BE2C (cell line): ENCODE measurements around the gene ROMO1.
"Not testable (repeated sequence)": the region's sequence is repeated elsewhere in the genome, so short reads cannot be mapped to it uniquely, and the experiment has no call there.

Experiments used
- DNase-seq: peaks from one replicate; pipeline ENCODE4 v3.0.0-alpha.2; 2020
- H3K27me3 ChIP-seq: fragments of 250-450 bp; sonication (Bioruptor Pico); 2 replicates; pipeline ENCODE4 v1.5.1; 2020; ENCODE audit warnings: mild to moderate bottlenecking
- H3K36me3 ChIP-seq: fragments of 250-450 bp; sonication (Bioruptor Pico); 2 replicates; pipeline ENCODE4 v1.5.1; 2020; ENCODE audit warnings: mild to moderate bottlenecking
- H3K4me1 ChIP-seq: fragments of 250-450 bp; sonication (Bioruptor Pico); 2 replicates; pipeline ENCODE4 v1.5.1; 2020
- H3K4me3 ChIP-seq: 2 replicates; pipeline ENCODE4 v1.5.1; 2011; ENCODE audit warnings: low read depth, low read length
- H3K9me3 ChIP-seq: fragments of 250-450 bp; sonication (Bioruptor Pico); 2 replicates; pipeline ENCODE4 v1.5.1; 2020
- CTCF ChIP-seq: IDR thresholded peaks from 2 replicates; pipeline ENCODE4 v1.5.1; 2012; ENCODE audit warnings: mild to moderate bottlenecking, low read depth, low read length

Gene ROMO1

GRCh38 chr20:35673884-35674283 is 25.3 kb upstream of the ROMO1 start:
- DNase-seq, result no peak
- Histone ChIP-seq H3K27me3 (no peaks in the 10 kb centered on the region), H3K9me3 (no peaks in the 10 kb centered on the region), H3K4me1 (no peaks in the 10 kb centered on the region), H3K4me3 (no peak overlapping the region), H3K36me3 (peaks cover 5% of the 10 kb centered on the region; the same call in 1 of the 2 replicates)
- no peak for TF ChIP-seq CTCF

GRCh38 chr20:35674921-35675320 is 24.3 kb upstream of the ROMO1 start:
- DNase-seq, result no peak
- Histone ChIP-seq H3K4me1 (no peaks in the 10 kb centered on the region), H3K27me3 (no peaks in the 10 kb centered on the region), H3K4me3 (no peak overlapping the region), H3K36me3 (no peaks in the 10 kb centered on the region; the same call in 1 of the 2 replicates), H3K9me3 (no peaks in the 10 kb centered on the region)
- no peak for TF ChIP-seq CTCF

GRCh38 chr20:35680452-35681183 is 18.6 kb upstream of the ROMO1 start:
- TF ChIP-seq CTCF, result no peak
- no peaks in the 10 kb centered on the region for H3K9me3 ChIP-seq
- no peaks in the 10 kb centered on the region for H3K27me3 ChIP-seq
- H3K36me3 ChIP-seq, result no peaks in the 10 kb centered on the region
- no peak for DNase-seq
- H3K4me1 ChIP-seq, result no peaks in the 10 kb centered on the region
- H3K4me3 ChIP-seq, result no peak overlapping the region

GRCh38 chr20:35681960-35682359 is 17.2 kb upstream of the ROMO1 start:
- Histone ChIP-seq H3K4me1 (no peaks in the 10 kb centered on the region), H3K36me3 (no peaks in the 10 kb centered on the region; the same call in 1 of the 2 replicates), H3K4me3 (no peak overlapping the region), H3K27me3 (no peaks in the 10 kb centered on the region), H3K9me3 (no peaks in the 10 kb centered on the region)
- no peak for TF ChIP-seq CTCF
- no peak for DNase-seq

- not testable (repeated sequence) for H3K9me3 ChIP-seq, H3K36me3 ChIP-seq, H3K27me3 ChIP-seq, DNase-seq, H3K4me1 ChIP-seq, H3K4me3 ChIP-seq
Observed at GRCh38 chr20:35685368-35685767, 13.8 kb upstream of the ROMO1 start.

- peak; percentile 53 for DNase-seq
- not testable (repeated sequence) for H3K4me3 ChIP-seq, H3K4me1 ChIP-seq, H3K27me3 ChIP-seq, H3K9me3 ChIP-seq, H3K36me3 ChIP-seq
- TF ChIP-seq CTCF, result peak; percentile 30
Observed at GRCh38 chr20:35686872-35687271, 12.3 kb upstream of the ROMO1 start.
